OCI-LY7 (cell line): ENCODE data around the gene RASGRP3. TPM values are rescaled to one million over a fixed set of nuclear protein-coding genes. Genes with fewer than 3 reads are reported as not detected.

Source experiments
- BruUV-seq: library from RNA; stranded (reverse); fragments of 400-500 nt; replicated peaks from 2 replicates; lab custom pipeline; 2021; lab: Mats Ljungman, UMichigan
- CTCF ChIA-PET: fragments of 300-600 bp; sonication (Branson Sonifier 250); formaldehyde crosslinking; loops from one replicate; lab custom pipeline; 2022; ENCODE audit warnings: antibody characterized with exemption; ENCODE audit not compliant: unreplicated experiment; lab: Charles Lee
- POLR2A ChIA-PET: fragments of 300-600 bp; sonication (Branson Sonifier 250); formaldehyde crosslinking; loops from one replicate; lab custom pipeline; 2022; ENCODE audit warnings: antibody characterized with exemption; lab: Charles Lee
- DNase-seq: peaks from one replicate; pipeline ENCODE4 v3.0.0-alpha.2; 2015; ENCODE audit warnings: low spot score
- H2AFZ ChIP-seq: fragments of 200-600 bp; sonication (generic), shearing (Covaris generic); 2 replicates; pipeline ENCODE4 v1.6.1; 2014; ENCODE audit warnings: mild to moderate bottlenecking, antibody characterized with exemption, low read length, moderate library complexity
- H3K27ac ChIP-seq: fragments of 200-600 bp; sonication (generic); 2 replicates; pipeline ENCODE4 v1.5.1; 2014; ENCODE audit warnings: mixed run types, low read depth, mild to moderate bottlenecking, moderate library complexity, low read length, inconsistent platforms; ENCODE audit not compliant: poor library complexity, severe bottlenecking
- H3K36me3 ChIP-seq: fragments of 200-600 bp; sonication (generic); 2 replicates; pipeline ENCODE4 v1.6.1; 2014; ENCODE audit warnings: mild to moderate bottlenecking, antibody characterized with exemption, low read length, moderate library complexity, mixed read lengths; ENCODE audit not compliant: insufficient read depth
- H3K4me1 ChIP-seq: fragments of 200-600 bp; sonication (generic); 2 replicates; pipeline ENCODE4 v1.5.1; 2014; ENCODE audit warnings: mild to moderate bottlenecking, low read length; ENCODE audit not compliant: insufficient read depth, poor library complexity, severe bottlenecking
- H3K4me2 ChIP-seq: fragments of 200-600 bp; sonication (generic); 2 replicates; pipeline ENCODE4 v1.6.1; 2014; ENCODE audit warnings: mild to moderate bottlenecking, low read length
- H3K4me3 ChIP-seq: fragments of 200-600 bp; sonication (generic); 2 replicates; pipeline ENCODE4 v1.5.1; 2014; ENCODE audit warnings: mild to moderate bottlenecking, low read depth, low read length; ENCODE audit not compliant: poor library complexity, severe bottlenecking
- H3K79me2 ChIP-seq: fragments of 200-600 bp; sonication (generic); 2 replicates; pipeline ENCODE4 v1.6.1; 2016; ENCODE audit warnings: low read depth, mild to moderate bottlenecking, low read length, moderate library complexity, mixed read lengths; ENCODE audit not compliant: insufficient read depth
- H3K9me2 ChIP-seq: fragments of 200-600 bp; sonication (generic); 2 replicates; pipeline ENCODE4 v1.6.1; 2016; ENCODE audit warnings: mild to moderate bottlenecking, low read length, mixed read lengths; ENCODE audit not compliant: insufficient read depth
- H3K9me3 ChIP-seq: fragments of 200-600 bp; sonication (generic); 2 replicates; pipeline ENCODE4 v1.6.1; 2014; ENCODE audit warnings: mild to moderate bottlenecking, mixed run types, low read length, mixed read lengths
- H4K20me1 ChIP-seq: fragments of 200-600 bp; sonication (generic); 2 replicates; pipeline ENCODE4 v1.6.1; 2014; ENCODE audit warnings: mild to moderate bottlenecking, antibody characterized with exemption, low read length, moderate library complexity, mixed read lengths; ENCODE audit not compliant: insufficient read depth
- CTCF ChIP-seq: fragments of 200-600 bp; sonication (generic); conservative IDR thresholded peaks from 2 replicates; pipeline ENCODE4 v1.5.1; 2014; ENCODE audit warnings: mild to moderate bottlenecking, antibody characterized with exemption, low read length, moderate library complexity, mixed read lengths
- EZH2phosphoT487 ChIP-seq: fragments of 200-600 bp; sonication (generic); IDR thresholded peaks from 2 replicates; pipeline ENCODE4 v1.6.1; 2018; ENCODE audit warnings: low read depth, borderline replicate concordance, mild to moderate bottlenecking, mixed run types, antibody characterized with exemption, low read length, moderate library complexity, mixed read lengths
- intact Hi-C: fragments of 100-400 bp; cut with micrococcal nuclease; formaldehyde crosslinking; loops from one replicate; pipeline ENCODE4 v1.10.0; 2022; ENCODE audit not compliant: unreplicated experiment
- total RNA-seq, 2 experiments: library from RNA; depleted of rRNA in 1 of 2; stranded (reverse); fragments of >200 nt in 1 of 2; shearing (Covaris generic) in 1 of 2; gene quantifications; 2 replicates each; pipeline ENCODE4 v1.2.3, GENCODE V29; 2014 to 2022

The RASGRP3 gene
- total RNA-seq, 2 experiments from 2014 or later: 5.1 to 8.7 TPM

- TF ChIP-seq EZH2phosphoT487: no peak
- CTCF ChIA-PET: interaction anchor here (0.6 to 1.3 kb wide), 2 partner anchors 34 to 122 kb away, joined by 3 to 4 read pairs; partner anchors contain the start of gene FAM98A
- Histone ChIP-seq H3K4me3 (peak overlapping the region; percentile 72), H3K36me3 (no peaks in the 10 kb centered on the region), H2AFZ (peak overlapping the region; percentile 96; the same call in 1 of the 2 replicates), H3K9me2 (no peaks in the 10 kb centered on the region), H3K27ac (no peak overlapping the region), H3K9me3 (no peaks in the 10 kb centered on the region), H3K79me2 (no peaks in the 10 kb centered on the region), H3K4me2 (peak overlapping the region; percentile 81), H3K4me1 (peaks cover 36% of the 10 kb centered on the region), H4K20me1 (no peaks in the 10 kb centered on the region)
- peak; percentile 42 for DNase-seq
- intact Hi-C loops: loop anchor here (5.0 kb wide), 1 partner anchor 120 kb away; the partner anchor contains the start of gene FAM98A
- no TSS peak for BruUV-seq
- POLR2A ChIA-PET: interaction anchor here (0.6 to 1.0 kb wide), 7 partner anchors 10 to 229 kb away, joined by 3 to 6 read pairs (median 3); partner anchors contain the start of gene FAM98A
These were observed 1.3 kb downstream of the RASGRP3 start for GRCh38 chr2:33477473-33478468.

- no peaks in the 10 kb centered on the region for H3K36me3 ChIP-seq
- no peaks in the 10 kb centered on the region for H3K9me2 ChIP-seq
- CTCF ChIA-PET: interaction anchor here (0.5 kb wide), 1 partner anchor 47 kb away, joined by 5 read pairs; no protein-coding TSS in a partner anchor
- H3K4me1 ChIP-seq: peaks cover 36% of the 10 kb centered on the region
- no peak overlapping the region for H3K4me3 ChIP-seq
- intact Hi-C loops: loop anchor here (5.0 kb wide), 1 partner anchor 118 kb away; the partner anchor contains the start of gene FAM98A
- no peaks in the 10 kb centered on the region for H3K9me3 ChIP-seq
- TF ChIP-seq CTCF (no peak), EZH2phosphoT487 (no peak)
- no peaks in the 10 kb centered on the region for H3K79me2 ChIP-seq
- BruUV-seq: no TSS peak
- DNase-seq: no peak
- no peak overlapping the region for H2AFZ ChIP-seq
- H3K27ac ChIP-seq: no peak overlapping the region
- H3K4me2 ChIP-seq: peak overlapping the region; percentile 81
- POLR2A ChIA-PET: interaction anchor here (0.7 to 1.2 kb wide), 6 partner anchors 8 to 1788 kb away, joined by 3 read pairs; no protein-coding TSS in a partner anchor
- no peaks in the 10 kb centered on the region for H4K20me1 ChIP-seq
These were observed 2.7 kb downstream of the RASGRP3 start for GRCh38 chr2:33478968-33479731.

- Histone ChIP-seq H3K4me2 (no peak overlapping the region), H2AFZ (no peak overlapping the region), H4K20me1 (no peaks in the 10 kb centered on the region), H3K4me3 (no peak overlapping the region), H3K79me2 (no peaks in the 10 kb centered on the region), H3K36me3 (no peaks in the 10 kb centered on the region), H3K4me1 (peaks cover 21% of the 10 kb centered on the region), H3K27ac (no peak overlapping the region), H3K9me3 (peaks cover 13% of the 10 kb centered on the region), H3K9me2 (no peaks in the 10 kb centered on the region)
- ChIA-PET CTCF (no interaction called here), POLR2A (no interaction called here)
- intact Hi-C loops: no loop called here
- TF ChIP-seq CTCF (no peak), EZH2phosphoT487 (no peak)
- BruUV-seq: no TSS peak
- DNase-seq: no peak
These were observed 6.1 kb downstream of the RASGRP3 start for GRCh38 chr2:33482518-33482917.
